HUDEP-2 (cell line): ENCODE data around the gene NOC4L.

Experiments
- DNase-seq, 76 experiments: peaks; one replicate each; lab custom pipeline; 2025; ENCODE audit not compliant: unreplicated experiment in 76 of 76; lab: John Stamatoyannopoulos, UW

The NOC4L gene

GRCh38 chr12:132141976-132142678, 2.1 kb upstream of the NOC4L start:
- no peak for DNase-seq

- DNase-seq, result no peak
Observed at GRCh38 chr12:132142679-132143335, 1.4 kb upstream of the NOC4L start.

- peak in 1 of 76 experiments; percentile 3 for DNase-seq
Observed at GRCh38 chr12:132143336-132144071, 753 bp upstream of the NOC4L start.

- DNase-seq, result no peak
Observed at GRCh38 chr12:132144810-132145168, 532 bp downstream of the NOC4L start.

GRCh38 chr12:132145334-132145733, 1.1 kb downstream of the NOC4L start:
- no peak for DNase-seq

- no peak for DNase-seq
Observed at GRCh38 chr12:132146098-132146497, 1.8 kb downstream of the NOC4L start.

- no peak for DNase-seq
Observed at GRCh38 chr12:132146772-132147422, 2.6 kb downstream of the NOC4L start.

GRCh38 chr12:132147423-132148367, 3.4 kb downstream of the NOC4L start:
- no peak for DNase-seq

GRCh38 chr12:132148368-132149045, 4.2 kb downstream of the NOC4L start:
- no peak for DNase-seq

GRCh38 chr12:132149526-132149925, 5.3 kb downstream of the NOC4L start:
- peak in 3 of 76 experiments; percentile 6 to 10 (median 7) for DNase-seq

GRCh38 chr12:132150780-132151144, 6.5 kb downstream of the NOC4L start:
- no peak for DNase-seq

- no peak for DNase-seq
Observed at GRCh38 chr12:132151145-132151765, 7.0 kb downstream of the NOC4L start.

- DNase-seq, result no peak
Observed at GRCh38 chr12:132151766-132152410, 7.6 kb downstream of the NOC4L start.

- DNase-seq, result no peak
Observed at GRCh38 chr12:132152411-132152821, 8.2 kb downstream of the NOC4L start.

GRCh38 chr12:132152953-132153352, 8.7 kb downstream of the NOC4L start:
- DNase-seq, result no peak

GRCh38 chr12:132153501-132154340, 9.5 kb downstream of the NOC4L start:
- DNase-seq, result peak in 58 of 76 experiments; percentile 3 to 66 (median 34)

GRCh38 chr12:132154341-132154761, 10.1 kb downstream of the NOC4L start:
- no peak for DNase-seq
